ENCODE results near the gene PIK3C3. TPM values are rescaled to one million over a fixed set of nuclear protein-coding genes. Genes with fewer than 3 reads are reported as not detected.

Gene PIK3C3
- total and polyA plus RNA-seq, 9 of the 15 experiments (the other 6 are each of a cell fraction or from before 2014, with no cell fraction given) = 27.0 to 101 (median 42.9) TPM

- Histone ChIP-seq H3K4me3 (no peak overlapping the region), H3K27me3 (ENCODE audit: control insufficient read depth in 2 of 2, insufficient read depth in 2 of 2, low read length in 2 of 2) (peaks cover 0 to 4% of the 10 kb centered on the region in 2 experiments; a peak in 2 of 5 replicates), H3K79me2 (ENCODE audit: control insufficient read depth, insufficient read depth, low read length) (no peaks in the 10 kb centered on the region), H3K4me2 (ENCODE audit: insufficient read depth, low read length) (no peak overlapping the region), H3K9ac (ENCODE audit: insufficient read depth in 1 of 2, low read depth in 2 of 2, low read length in 2 of 2) (no peak overlapping the region), H3K36me3 (ENCODE audit: control insufficient read depth, insufficient read depth, low read length) (no peaks in the 10 kb centered on the region), H3K27ac (ENCODE audit: extremely low read depth, low read depth, low read length) (no peak overlapping the region), H3K9me1 (ENCODE audit: control insufficient read depth, insufficient read depth, low read length) (no peaks in the 10 kb centered on the region), H3K9me3 (replicated peaks; ENCODE audit: control insufficient read depth, insufficient read depth, low read depth, low read length) (no peaks in the 10 kb centered on the region), H3K4me1 (replicated peaks in 1 of 2; ENCODE audit: control insufficient read depth in 2 of 2, insufficient read depth in 2 of 2, low read length in 2 of 2) (no peaks in the 10 kb centered on the region), H2AFZ (ENCODE audit: low read depth, low read length) (no peak overlapping the region), H4K20me1 (replicated peaks; ENCODE audit: control insufficient read depth, insufficient read depth, low read length) (no peaks in the 10 kb centered on the region)
- WGBS (ENCODE audit: insufficient coverage, low coverage, missing lambda C conversion rate) = 0% methylated on average over 2 of the region's 2 CpGs
- no peak for DNase-seq (ENCODE audit: extremely low read depth in 1 of 4, low spot score in 3 of 4)
- no peak for ATAC-seq
- ChIA-PET POLR2A (no interaction called here), CTCF (ENCODE audit: low intra/inter-chr PET ratio) (no interaction called here)
- peak; percentile 70; the same call in 1 of the 2 replicates for TF ChIP-seq ZNF512 (tag; IDR thresholded peaks at IDR 0.05)
- no peak for TF ChIP-seq E2F5 (CRISPR knock-in tag; IDR thresholded peaks at IDR 0.05)
- intact Hi-C loops (cut with micrococcal nuclease) = no loop called here
- no peak for FAIRE-seq
- BruUV-seq (replicated peaks) = no TSS peak
- in situ Hi-C loops (cut with MboI) = no loop called here
These were observed 12.8 kb upstream of the PIK3C3 start for GRCh38 chr18:41942254-41942653.
